ENCODE measurements around the gene SOD3.

SOD3 gene, protein sequence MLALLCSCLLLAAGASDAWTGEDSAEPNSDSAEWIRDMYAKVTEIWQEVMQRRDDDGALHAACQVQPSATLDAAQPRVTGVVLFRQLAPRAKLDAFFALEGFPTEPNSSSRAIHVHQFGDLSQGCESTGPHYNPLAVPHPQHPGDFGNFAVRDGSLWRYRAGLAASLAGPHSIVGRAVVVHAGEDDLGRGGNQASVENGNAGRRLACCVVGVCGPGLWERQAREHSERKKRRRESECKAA

DNA sequence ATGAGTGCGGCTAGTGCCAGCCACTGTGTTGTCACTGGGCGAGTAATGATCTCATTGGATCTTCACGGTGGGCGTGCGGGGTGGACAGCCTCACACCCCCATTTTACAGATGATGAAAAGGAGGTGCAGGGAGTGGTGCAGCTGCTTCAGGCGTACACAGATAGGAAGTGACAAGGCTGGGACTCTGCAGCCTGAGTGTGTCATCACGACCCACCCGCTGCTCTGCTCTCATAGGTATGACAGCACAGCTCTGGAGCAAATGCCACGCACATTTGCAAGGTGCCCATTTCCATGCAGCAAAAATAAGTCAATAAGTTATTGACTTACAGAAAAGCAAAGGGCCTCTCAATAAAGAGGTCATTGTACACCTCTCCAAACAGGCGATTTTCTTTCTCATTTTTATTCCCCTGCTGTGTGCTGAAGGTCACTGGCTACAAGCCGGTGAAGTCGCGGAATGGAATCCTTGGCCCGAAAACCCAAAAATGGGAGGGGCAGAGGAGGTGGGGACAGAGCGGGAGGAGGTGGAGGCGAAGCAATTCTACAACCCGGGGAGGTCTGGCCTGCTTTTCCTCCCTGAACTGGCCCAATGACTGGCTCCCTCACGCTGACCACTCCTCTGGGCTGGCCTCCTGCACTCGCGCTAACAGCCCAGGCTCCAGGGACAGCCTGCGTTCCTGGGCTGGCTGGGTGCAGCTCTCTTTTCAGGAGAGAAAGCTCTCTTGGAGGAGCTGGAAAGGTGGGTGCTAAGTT is at the start of gene SOD3:
Gene SOD3, plus strand, starts transcription at position 658 of the 750 bp plus-strand sequence. CDS start 3,949 bp downstream, outside the sequence.
- peak; percentile 95 for DNase-seq (ENCODE audit: low spot score)

DNA sequence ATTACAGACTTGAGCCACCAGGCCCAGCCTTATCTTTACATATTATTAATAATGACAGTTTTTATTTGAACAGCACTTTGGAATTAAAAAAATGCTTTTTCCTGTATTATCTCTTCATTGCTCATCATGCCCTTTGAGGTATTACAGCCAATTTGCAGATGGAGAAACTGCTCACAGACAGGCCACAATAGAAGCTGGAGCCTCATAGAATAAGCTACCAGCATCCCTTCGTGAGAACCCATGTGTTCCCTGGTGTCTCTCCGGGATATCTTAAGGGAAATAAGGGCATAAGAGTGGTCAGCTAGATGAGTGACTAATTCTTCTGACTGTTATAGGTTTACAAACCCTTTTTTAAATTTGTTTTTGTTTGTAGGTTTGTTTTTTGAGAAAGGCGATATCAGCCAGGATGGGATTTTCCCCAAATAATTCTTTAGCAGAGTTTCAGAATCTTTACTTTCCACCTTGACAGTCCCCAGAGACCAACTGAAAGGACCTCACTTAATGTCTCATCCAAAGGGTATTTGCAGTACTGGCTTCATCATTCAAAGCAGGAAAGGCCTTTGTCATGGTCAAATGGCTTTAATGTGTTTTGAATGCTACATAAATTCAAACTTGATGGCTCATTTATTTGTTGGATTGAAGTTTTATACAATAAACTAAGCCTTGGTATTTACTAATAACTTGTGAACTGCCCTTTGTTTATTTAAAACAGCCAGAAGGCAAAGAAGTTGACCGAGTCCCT is 48.0 kb upstream of the SOD3 start:
- DNase-seq (ENCODE audit: low spot score), result no peak

DNA sequence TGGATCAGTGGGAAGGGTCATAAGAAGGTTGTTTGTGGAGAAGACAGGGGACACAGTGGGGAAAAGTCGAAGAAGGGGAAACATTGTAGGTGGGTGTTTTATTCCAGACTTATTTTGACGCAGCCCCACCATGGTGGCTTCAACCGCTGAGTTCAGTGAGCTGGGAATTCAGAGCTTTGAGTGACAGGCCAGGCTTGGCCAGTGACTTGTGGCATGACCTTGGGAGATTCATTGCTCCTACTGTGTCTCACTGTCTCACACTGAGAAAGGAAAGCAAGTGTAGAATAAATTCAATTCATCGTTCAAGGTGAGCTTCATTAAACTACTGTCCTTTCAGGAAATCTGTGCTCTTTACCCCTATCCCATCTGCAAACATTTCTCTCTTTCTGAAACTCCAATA is 47.4 kb upstream of the SOD3 start:
- no peak for DNase-seq (ENCODE audit: low spot score)

DNA sequence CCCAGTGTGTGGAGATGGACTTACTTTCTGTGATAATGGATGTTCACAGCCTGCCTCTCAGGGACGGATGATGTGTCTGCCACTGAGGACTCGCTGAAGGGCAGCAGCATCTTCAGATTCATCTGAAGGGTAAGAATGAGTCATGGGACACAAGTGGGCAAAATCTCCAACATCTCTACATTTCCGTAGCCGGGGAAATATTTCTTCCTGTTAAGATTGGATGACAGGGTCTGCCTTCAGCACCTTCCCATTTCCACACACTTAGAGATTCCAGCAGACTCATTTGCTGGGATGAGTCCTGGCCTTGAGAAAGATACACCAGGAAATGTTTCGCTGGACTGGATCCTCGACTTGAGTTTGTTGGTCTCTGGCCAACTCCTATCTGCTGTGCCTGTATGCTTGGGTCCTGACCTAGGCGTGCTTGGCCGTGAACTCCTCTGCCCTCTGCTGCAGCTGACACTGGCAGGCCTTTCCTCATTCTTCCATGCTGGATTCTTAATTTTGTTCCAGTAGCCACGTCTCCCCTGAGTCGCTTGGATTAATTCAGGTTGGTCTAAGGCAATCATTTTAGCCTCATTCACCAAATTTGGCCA is 46.5 kb upstream of the SOD3 start:
- DNase-seq (ENCODE audit: low spot score), result no peak

DNA sequence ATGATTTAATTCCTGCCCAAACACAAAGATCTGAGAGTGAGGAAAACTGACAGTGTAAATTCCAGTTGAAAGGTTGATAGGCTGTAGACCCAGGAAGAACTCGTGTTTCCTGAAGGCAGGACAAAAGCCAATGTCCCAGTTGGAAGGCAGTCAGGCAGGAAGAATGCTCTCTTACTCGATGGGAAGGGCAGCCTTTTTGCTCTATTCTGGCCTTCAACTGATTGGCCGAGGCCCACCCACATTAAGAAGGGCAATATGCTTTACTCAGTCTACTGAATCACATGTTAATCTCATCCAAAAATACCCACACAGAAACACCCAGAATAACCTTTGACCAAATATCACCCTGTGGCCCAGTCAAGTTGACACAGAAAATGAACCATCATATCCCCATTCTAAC is 45.3 kb upstream of the SOD3 start:
- no peak for DNase-seq (ENCODE audit: low spot score)

DNA sequence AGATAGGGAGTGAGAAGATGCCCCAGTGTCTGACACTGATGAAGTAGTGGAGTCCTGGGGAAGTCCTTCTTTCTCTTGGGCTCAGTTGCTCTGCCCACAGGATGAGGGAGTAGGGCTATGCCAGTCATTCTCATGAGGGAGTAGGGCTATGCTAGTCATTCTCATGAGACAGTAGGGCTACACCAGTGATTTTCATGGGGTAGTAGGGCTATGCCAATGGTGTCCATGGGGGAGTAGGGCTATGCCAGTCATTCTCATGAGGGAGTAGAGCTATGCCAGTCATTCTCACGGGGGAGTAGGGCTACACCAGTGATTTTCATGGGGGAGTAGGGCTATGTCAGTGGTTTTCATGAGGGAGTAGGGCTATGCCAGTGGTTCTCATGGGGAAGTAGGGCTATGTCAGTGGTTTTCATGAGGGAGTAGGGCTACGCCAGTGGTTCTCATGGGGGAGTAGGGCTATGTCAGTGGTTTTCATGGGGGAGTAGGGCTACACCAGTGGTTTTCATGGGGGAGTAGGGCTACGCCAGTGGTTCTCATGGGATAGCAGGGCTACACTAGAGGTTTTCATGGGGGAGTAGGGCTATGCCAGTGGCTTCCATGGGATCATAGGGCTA is 43.3 kb upstream of the SOD3 start:
- no peak for DNase-seq (ENCODE audit: low spot score)

DNA sequence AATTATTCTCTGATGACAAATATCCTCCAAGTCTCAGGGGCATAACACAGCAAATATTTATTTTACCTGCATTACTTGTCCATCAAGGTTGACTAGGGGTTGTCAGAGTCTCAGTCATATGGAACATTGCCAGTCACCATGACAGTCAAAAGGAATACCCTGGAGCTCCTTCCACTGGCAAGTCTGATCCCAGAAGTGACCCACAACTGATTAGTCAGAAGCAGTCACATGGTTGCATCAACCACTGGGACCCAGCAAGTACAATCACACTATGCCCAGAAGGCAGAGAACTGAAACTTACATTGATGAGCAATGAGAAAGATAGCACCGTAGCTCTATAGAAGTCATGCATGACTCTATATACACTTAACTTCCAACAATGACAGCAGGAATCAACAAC is 41.9 kb upstream of the SOD3 start:
- DNase-seq (ENCODE audit: low spot score), result peak; percentile 38

DNA sequence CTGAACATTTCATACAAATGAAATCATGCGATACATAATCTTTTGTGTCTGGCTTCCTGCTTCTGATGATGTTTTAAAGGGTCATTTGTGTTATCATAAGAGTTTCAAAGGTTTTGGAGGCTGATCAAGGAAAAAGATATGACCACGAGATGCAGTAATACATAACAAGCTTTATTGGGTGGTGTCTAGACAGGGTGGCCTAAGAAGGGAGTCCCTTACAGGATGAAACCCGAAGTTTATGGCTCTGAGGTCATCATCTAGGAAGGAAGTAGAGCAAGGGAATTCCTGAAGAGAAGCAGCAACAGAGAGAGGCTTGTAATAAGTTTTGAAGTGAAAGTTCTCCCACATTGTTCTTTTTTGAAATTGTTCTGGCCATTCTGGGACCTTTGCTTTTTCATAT is 40.8 kb upstream of the SOD3 start:
- DNase-seq (ENCODE audit: low spot score), result no peak

DNA sequence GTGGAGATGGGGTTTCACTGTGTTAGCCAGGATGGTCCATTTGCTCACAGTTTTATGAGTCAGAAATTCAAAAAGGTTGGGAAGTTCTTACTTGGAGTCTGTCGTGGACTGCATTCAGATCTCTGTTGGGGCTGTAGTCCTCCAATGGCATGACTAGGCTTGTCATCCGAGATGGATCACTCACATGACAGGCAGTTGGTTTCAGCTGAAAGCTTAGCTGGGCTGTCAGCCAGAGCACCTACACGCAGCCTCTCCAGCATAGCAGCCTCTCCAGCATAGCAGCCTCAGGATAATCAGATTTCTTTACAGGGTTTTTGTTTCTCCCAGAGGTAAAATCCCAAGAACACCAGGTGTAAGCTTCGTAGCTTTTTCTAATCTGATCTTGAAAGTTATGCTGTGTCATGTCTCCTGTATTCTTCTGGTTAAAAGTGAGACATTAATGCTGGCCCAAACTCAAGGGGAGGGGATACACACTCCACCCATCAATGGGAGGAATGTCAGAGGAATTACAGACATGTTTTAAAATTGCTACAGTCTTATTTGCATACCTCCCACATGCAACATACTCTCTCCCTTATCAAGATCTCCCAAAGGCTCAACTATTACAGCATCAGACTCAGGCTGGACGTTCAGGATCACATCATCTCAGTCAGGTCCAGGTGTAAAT is 31.6 kb upstream of the SOD3 start:
- DNase-seq (ENCODE audit: low spot score), result peak; percentile 50

DNA sequence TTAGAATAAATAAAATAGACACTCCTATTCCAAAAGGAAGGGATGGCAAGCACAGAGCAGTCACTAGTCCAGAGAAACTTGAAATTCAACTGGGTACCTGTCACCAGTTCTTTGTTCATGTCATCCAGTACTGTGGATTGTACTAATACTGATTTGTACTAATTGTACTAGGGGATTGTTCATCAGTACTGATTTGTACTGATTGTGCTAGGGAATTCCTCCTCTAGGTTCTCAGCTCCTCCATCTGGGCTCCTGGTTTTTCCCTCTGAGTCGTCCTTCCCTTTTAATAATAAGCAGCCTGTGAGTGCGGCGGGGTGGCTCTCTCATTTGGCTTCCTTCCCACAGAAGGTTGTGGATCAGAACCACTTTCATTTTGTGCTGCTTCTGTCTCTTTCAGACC is 31.0 kb upstream of the SOD3 start:
- no peak for DNase-seq (ENCODE audit: low spot score)

DNA sequence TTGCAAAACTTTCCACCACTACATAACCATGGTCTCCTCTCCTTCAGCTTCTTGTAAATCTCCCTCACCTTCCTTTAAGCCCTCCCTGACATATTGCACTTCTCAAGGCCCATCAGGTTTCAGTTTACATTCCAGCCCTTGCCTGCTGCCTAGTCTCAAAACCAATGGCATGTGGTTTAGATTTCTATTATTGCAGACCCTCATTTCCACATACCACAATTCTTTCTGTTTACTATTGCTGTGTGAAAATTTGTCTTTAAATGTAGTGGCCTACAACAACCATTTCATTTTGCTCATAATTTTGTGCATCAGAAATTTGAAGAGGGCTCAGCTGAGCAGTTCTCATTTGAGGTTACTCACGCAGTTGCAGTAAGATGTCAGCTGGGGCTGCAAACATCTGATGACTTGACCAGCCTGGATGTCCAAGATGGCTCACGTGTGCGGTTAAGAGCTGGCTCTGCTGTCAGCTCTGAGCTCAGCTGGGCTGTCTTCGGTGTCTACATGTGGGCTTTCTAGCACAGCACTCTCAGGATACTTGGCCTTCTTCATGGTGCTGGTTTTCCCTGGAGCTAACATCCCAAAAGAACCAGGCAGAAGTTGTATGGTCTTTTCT is 29.9 kb upstream of the SOD3 start:
- peak; percentile 63 for DNase-seq (ENCODE audit: low spot score)

DNA sequence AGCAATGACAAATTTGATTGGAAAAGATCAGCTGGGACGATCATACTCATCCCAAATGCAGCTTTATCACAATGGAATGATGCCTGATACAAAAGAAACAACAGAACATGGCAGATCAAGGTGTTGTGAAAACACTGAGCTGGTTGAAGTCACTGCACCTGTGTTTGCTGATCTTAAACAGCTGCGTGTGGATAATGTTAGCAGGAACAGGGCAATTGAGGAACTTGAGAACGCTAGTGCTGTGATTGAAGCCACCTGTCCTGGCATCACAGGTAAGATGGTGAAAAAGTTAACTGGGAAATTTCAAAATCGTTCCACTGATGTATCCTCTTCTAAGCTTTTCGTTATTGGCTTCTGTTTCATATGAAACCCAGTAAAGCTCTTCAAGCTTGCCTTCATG is 27.4 kb upstream of the SOD3 start:
- DNase-seq (ENCODE audit: low spot score), result no peak

DNA sequence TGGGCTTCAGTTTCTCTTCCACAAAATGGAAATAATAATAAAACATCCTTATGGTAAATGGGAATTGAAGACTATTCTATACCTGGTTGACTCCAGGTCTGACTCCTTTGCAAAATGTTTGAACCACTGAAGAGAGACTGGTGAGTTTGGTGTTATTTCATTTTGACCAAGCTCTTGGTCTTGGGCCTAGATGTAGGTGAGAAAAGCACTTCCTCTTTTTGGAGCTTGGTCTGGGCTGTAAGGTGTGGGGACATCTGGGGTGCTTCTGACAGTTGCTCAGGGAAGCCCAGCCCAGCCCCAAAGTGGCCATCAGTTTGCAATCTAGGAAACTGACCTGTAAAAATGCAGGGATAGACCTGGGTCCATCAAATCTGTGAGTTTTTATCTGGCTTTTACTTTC is 26.8 kb upstream of the SOD3 start:
- DNase-seq (ENCODE audit: low spot score), result no peak

DNA sequence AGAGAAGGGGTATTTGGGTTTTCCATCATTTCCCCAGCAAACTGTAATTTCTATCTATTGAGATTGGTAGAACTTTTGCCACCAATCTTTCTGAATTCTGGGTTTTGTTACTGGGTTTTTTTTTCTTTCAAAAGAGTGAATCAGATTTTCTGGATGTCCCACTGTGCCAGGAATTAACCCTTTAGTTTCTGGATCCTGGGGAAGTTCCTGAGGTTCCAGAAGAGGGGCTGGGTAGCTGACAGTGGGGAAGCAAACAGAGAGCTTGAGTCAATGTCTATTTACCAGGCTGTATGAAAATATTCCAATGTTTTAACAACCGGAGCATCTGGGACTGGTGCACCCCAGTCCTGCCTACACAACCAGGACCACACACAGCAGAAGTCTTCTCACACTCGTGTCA is 25.8 kb upstream of the SOD3 start:
- DNase-seq (ENCODE audit: low spot score), result no peak

DNA sequence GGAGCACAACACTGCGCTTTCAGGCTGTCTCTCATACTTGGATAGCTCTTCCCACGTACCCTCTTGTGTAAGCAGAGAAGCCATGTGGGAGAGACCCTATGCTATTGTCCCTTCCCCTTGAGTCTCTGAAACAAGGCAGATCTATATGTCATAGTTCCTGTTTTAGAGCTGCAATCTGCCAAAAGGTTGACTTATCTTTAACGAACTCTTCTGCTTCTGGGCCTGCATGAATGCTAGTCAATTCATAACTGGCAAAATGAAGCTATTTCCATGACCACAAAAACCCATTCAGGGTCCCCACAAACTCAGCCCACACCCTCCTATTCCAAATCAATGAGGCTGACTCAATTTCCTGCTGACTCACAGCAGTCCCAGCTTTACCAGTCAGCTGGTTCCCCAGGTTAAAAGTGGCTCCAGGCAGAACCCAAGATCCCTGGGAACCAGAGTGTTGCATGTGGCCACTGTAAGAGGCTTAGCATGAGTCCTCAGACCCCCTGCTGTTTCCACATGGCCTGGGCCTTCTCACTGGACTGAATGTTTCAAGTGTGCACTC is 25.3 kb upstream of the SOD3 start:
- DNase-seq (ENCODE audit: low spot score), result peak; percentile 71

DNA sequence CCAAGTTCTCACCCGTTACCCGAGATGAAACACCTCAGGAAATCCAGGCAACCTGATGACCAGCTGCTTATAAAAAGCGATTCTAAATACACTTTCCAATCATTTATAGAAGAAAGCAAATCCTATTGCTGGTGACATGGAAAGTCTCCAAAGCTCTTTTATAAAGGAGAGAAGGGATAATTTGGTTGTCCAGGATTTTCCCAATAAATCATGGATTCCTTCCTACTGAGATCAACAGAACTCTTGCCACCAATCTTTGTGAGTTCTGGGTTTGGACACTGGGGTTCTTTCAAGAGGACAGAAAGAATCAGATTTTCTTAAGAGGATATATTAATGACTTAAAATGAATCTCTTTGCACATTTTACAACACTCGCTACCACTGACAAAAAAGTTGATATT is 24.7 kb upstream of the SOD3 start:
- DNase-seq (ENCODE audit: low spot score), result no peak

DNA sequence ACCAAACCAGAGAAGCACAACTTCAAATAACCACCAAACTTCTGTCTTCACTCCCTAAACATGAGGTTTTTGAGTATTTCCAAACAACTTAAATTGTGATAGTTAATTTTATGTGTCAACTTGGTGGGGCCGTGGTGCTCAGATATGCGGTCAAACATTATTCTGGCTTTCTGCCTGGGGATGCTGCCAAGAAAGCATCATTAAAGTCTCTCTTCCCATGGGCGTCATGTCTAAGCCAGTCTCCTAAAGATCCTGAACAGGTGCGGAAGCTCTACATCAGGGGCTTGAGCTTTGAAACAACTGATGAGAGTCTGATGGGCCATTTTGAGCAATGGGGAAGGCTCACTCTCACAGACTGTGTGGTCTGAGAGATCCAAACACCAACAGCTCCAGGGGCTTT is 24.1 kb upstream of the SOD3 start:
- no peak for DNase-seq (ENCODE audit: low spot score)

DNA sequence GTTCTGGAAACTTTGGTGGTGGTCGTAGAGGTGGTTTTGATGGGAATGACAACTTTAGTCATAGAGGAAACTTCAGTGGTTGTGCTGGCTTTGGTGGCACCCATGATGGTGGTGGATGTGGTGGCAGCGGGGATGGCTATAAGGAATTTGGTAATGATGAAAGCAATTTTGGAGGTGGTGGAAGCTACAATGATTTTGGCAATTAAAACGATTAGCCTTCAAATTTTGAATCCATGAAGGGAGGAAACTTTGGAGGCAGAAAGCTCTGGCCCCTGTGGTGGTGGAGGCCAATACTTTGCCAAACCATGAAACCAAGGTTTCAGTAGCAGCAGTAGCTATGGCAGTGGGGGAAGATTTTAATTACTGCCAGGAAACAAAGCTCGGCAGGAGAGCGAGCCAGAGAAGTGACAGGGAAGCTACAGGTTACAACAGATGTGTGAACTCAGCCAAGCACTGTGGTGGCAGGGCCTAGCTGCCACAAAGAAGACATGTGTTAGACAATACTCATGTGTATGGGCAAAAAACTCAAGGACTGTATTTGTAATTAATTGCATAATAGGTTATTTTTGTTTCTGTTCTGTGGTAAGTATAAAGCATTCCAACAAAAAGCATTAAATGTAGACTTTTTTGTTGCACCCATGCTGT is 23.2 kb upstream of the SOD3 start:
- DNase-seq (ENCODE audit: low spot score), result no peak

DNA sequence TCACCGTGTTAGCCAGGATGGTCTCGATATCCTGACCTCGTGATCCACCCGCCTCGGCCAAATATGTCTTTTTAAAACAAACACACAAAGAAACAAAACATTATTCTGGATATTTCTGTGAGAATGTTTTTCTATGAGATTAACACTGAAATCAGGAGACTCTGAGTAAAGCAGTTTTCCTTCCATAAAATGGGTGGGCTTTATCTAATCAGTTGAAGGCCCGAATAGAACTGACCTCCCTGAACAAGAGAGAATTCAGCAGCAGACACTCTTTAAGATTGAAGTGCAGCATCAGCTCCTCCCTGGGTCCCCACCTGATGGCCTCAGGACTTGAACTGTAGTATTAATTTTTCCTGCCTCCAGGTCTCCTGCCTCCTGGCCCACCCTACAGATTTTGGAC is 22.4 kb upstream of the SOD3 start:
- no peak for DNase-seq (ENCODE audit: low spot score)

DNA sequence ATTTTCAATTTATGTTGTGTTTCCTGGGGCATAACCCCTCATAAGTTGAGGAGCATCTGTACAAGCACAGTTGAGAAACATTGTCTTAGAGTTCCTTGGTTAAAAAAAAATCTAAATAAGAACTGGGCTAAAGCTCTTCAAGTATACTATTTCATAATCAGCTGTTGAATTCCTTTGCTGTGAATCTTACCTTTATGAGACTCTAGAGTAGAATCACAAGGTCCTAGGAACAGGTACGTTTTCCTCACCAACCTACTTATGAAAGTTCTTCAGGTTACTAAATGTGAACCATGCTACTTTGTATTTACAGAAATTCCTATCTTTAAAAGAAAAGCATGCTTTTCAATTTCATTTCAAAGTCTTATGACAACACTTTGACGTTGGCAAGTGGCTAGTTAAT is 20.9 kb upstream of the SOD3 start:
- no peak for DNase-seq (ENCODE audit: low spot score)
